Neuronal stem cell (in vitro differentiated cells): ENCODE measurements around the gene HSF5.

Experiments
- DNase-seq: peaks from one replicate; pipeline ENCODE4 v3.0.0-alpha.2; 2013; ENCODE audit warnings: low spot score
- H2AFZ ChIP-seq: one replicate; pipeline ENCODE4 v1.6.1; 2013; ENCODE audit warnings: mild to moderate bottlenecking, low read length, inconsistent platforms
- H2AK5ac ChIP-seq: 2 replicates; pipeline ENCODE4 v1.6.1; 2013; ENCODE audit warnings: low read depth, mild to moderate bottlenecking, inconsistent platforms, low read length, moderate library complexity, mixed read lengths
- H2BK120ac ChIP-seq: 2 replicates; pipeline ENCODE4 v1.6.1; 2013; ENCODE audit warnings: low read depth, mild to moderate bottlenecking, inconsistent platforms, low read length, moderate library complexity, mixed read lengths
- H2BK12ac ChIP-seq: one replicate; pipeline ENCODE4 v1.6.1; 2013; ENCODE audit warnings: low read length, inconsistent platforms
- H2BK15ac ChIP-seq: 2 replicates; pipeline ENCODE4 v1.6.1; 2013; ENCODE audit warnings: mild to moderate bottlenecking, low read length, inconsistent platforms, mixed read lengths
- H2BK5ac ChIP-seq: one replicate; pipeline ENCODE4 v1.6.1; 2013; ENCODE audit warnings: inconsistent platforms, mild to moderate bottlenecking, low read length, moderate library complexity
- H3K14ac ChIP-seq: one replicate; pipeline ENCODE4 v1.6.1; 2013; ENCODE audit warnings: low read length, inconsistent platforms
- H3K18ac ChIP-seq: 2 replicates; pipeline ENCODE4 v1.6.1; 2013; ENCODE audit warnings: low read length, inconsistent platforms
- H3K23ac ChIP-seq: 2 replicates; pipeline ENCODE4 v1.6.1; 2013; ENCODE audit warnings: low read depth, mild to moderate bottlenecking, mixed read lengths, low read length, inconsistent platforms; ENCODE audit not compliant: poor library complexity
- H3K27ac ChIP-seq: replicated peaks from 3 replicates; pipeline ENCODE4 v1.5.1; 2013; ENCODE audit warnings: low read length, inconsistent platforms
- H3K27me3 ChIP-seq, 3 experiments: 2 replicates each; pipeline ENCODE4 v1.6.1; 2013; ENCODE audit warnings: low read length in 3 of 3, mild to moderate bottlenecking in 2 of 3, inconsistent platforms in 1 of 3, low read depth in 1 of 3, mixed read lengths in 1 of 3, moderate library complexity in 1 of 3; ENCODE audit not compliant: control insufficient read depth in 3 of 3, insufficient read depth in 3 of 3
- H3K36me3 ChIP-seq, 2 donors: replicated peaks in 1 of 2; 2 replicates each; pipeline ENCODE4 v1.6.1; 2013; ENCODE audit warnings: low read length in 2 of 2; ENCODE audit not compliant: control insufficient read depth in 2 of 2, insufficient read depth in 2 of 2
- H3K4ac ChIP-seq: 2 replicates; pipeline ENCODE4 v1.6.1; 2013; ENCODE audit warnings: inconsistent platforms, mild to moderate bottlenecking, low read length, moderate library complexity
- H3K4me1 ChIP-seq, 2 donors: 1 replicate in 1 of 2; 2 replicates in 1 of 2; pipeline ENCODE4 v1.6.1; 2013; ENCODE audit warnings: low read length in 2 of 2, low read depth in 1 of 2; ENCODE audit not compliant: control insufficient read depth in 2 of 2, insufficient read depth in 1 of 2
- H3K4me2 ChIP-seq: one replicate; pipeline ENCODE4 v1.6.1; 2013; ENCODE audit warnings: mild to moderate bottlenecking, low read length, inconsistent platforms; ENCODE audit not compliant: insufficient read depth, poor library complexity, severe bottlenecking
- H3K4me3 ChIP-seq, 2 donors: 2 replicates each; pipeline ENCODE4 v1.5.1; 2013; ENCODE audit warnings: low read length in 2 of 2, mild to moderate bottlenecking in 2 of 2, inconsistent platforms in 1 of 2, moderate library complexity in 1 of 2
- H3K79me1 ChIP-seq: one replicate; pipeline ENCODE4 v1.6.1; 2013; ENCODE audit warnings: low read depth, mild to moderate bottlenecking, inconsistent platforms, low read length, moderate library complexity
- H3K9ac ChIP-seq: one replicate; pipeline ENCODE4 v1.6.1; 2013; ENCODE audit warnings: mild to moderate bottlenecking, low read depth, low read length, inconsistent platforms; ENCODE audit not compliant: poor library complexity
- H3K9me3 ChIP-seq, 2 donors: replicated peaks in 1 of 2; 2 replicates each; pipeline versions ENCODE3 to v1.6.1; 2013; ENCODE audit warnings: low read length in 2 of 2, mild to moderate bottlenecking in 2 of 2, inconsistent platforms in 1 of 2, low read depth in 1 of 2, mixed read lengths in 1 of 2, moderate library complexity in 1 of 2; ENCODE audit not compliant: control insufficient read depth in 2 of 2, insufficient read depth in 1 of 2
- H4K8ac ChIP-seq: one replicate; pipeline ENCODE4 v1.6.1; 2013; ENCODE audit warnings: low read depth, mild to moderate bottlenecking, inconsistent platforms, low read length, moderate library complexity
- H4K91ac ChIP-seq: one replicate; pipeline ENCODE4 v1.6.1; 2013; ENCODE audit warnings: low read length, low read depth, mild to moderate bottlenecking, inconsistent platforms; ENCODE audit not compliant: poor library complexity
- WGBS, 2 donors: extraction: QIAGEN DNeasy Blood & Tissue Kit; methylation state at CpG; one replicate each; pipeline ENCODE4 v1.1.7; 2013; ENCODE audit warnings: missing lambda C conversion rate in 2 of 2, mixed read lengths in 1 of 2; ENCODE audit not compliant: insufficient read length in 2 of 2, insufficient replicate concordance in 1 of 2; ENCODE audit errors: extremely low coverage in 2 of 2; 5-methylcytosine and 5-hydroxymethylcytosine counted together

HSF5 gene

GRCh38 chr17:58370309-58370708 lies 117.9 kb downstream of the HSF5 start:
- Histone ChIP-seq H3K4ac (no peak overlapping the region), H2AK5ac (no peak overlapping the region), H3K4me3 (no peak overlapping the region), H3K9me3 (no peaks in the 10 kb centered on the region), H3K18ac (no peak overlapping the region), H3K79me1 (no peaks in the 10 kb centered on the region), H4K91ac (no peak overlapping the region), H3K9ac (no peak overlapping the region), H3K36me3 (no peaks in the 10 kb centered on the region), H3K27me3 (peaks cover 0 to 6% (median 0%) of the 10 kb centered on the region in 3 experiments), H2BK12ac (no peak overlapping the region), H4K8ac (no peak overlapping the region), H3K4me2 (no peak overlapping the region), H3K23ac (no peak overlapping the region), H3K4me1 (peaks cover 0 to 4% of the 10 kb centered on the region in 2 donors), H2BK15ac (no peak overlapping the region), H3K14ac (no peak overlapping the region), H2AFZ (no peak overlapping the region), H3K27ac (no peak overlapping the region), H2BK5ac (no peak overlapping the region), H2BK120ac (no peak overlapping the region)
- no CpG with 5 or more reads among the region's 5 CpGs for WGBS, 2 donors
- DNase-seq: no peak
